T-helper 17 cell (primary cell): Measurements from ENCODE around the gene SLC6A13. TPM values are rescaled to one million over a fixed set of nuclear protein-coding genes. Genes with fewer than 3 reads are reported as not detected.
"Not testable (repeated sequence)": the region's sequence is repeated elsewhere in the genome, so short reads cannot be mapped to it uniquely, and the experiment has no call there.

ENCODE experiments used
- ATAC-seq: fragments of 150-1000 bp; cut with Tn5 transposase; 2 replicates; pipeline ENCODE4 v1.10.0; 2021; ENCODE audit warnings: mild to moderate bottlenecking, moderate library complexity
- DNase-seq, 3 donors: peaks; one replicate each; pipeline versions ENCODE4 v3.0.0 to v3.0.0-alpha.2; 2020 to 2021
- H3K9me3 ChIP-seq: one replicate; pipeline ENCODE4 v1.7.0; 2013; ENCODE audit warnings: low read length, mild to moderate bottlenecking; ENCODE audit not compliant: control insufficient read depth, poor library complexity, severe bottlenecking
- H3K27ac Mint-ChIP-seq: one replicate; pipeline ENCODE4 v1.8.0; 2022; ENCODE audit warnings: mild to moderate bottlenecking, moderate library complexity, mixed read lengths
- H3K27me3 Mint-ChIP-seq: one replicate; pipeline ENCODE4 v1.8.0; 2022; ENCODE audit warnings: mixed read lengths
- H3K36me3 Mint-ChIP-seq: one replicate; pipeline ENCODE4 v1.8.0; 2022; ENCODE audit warnings: low read depth, mixed read lengths
- H3K4me1 Mint-ChIP-seq: one replicate; pipeline ENCODE4 v1.8.0; 2022; ENCODE audit warnings: mild to moderate bottlenecking, mixed read lengths
- H3K4me3 Mint-ChIP-seq: one replicate; pipeline ENCODE4 v1.8.0; 2022; ENCODE audit warnings: mild to moderate bottlenecking, moderate library complexity, mixed read lengths
- total RNA-seq, 4 donors: library from RNA in 2 of 4; stranded (reverse) in 2 of 4; gene quantifications; one replicate each; pipeline ENCODE4 v1.2.3 and lab custom pipeline; 2022 to 2026

SLC6A13 gene
- total RNA-seq, 2 donors from 2014 or later, result 0.26 to 0.72 TPM

- no peaks in the 10 kb centered on the region for H3K9me3 ChIP-seq
- Mint-ChIP-seq H3K4me3 (no peak overlapping the region), H3K4me1 (peaks cover 3% of the 10 kb centered on the region), H3K36me3 (peaks cover 2% of the 10 kb centered on the region), H3K27ac (no peak overlapping the region), H3K27me3 (peaks cover 26% of the 10 kb centered on the region)
- ATAC-seq (no peak), DNase-seq (no peak)
These were observed 24.5 kb downstream of the SLC6A13 start for GRCh38 chr12:238116-238515.

GRCh38 chr12:237026-237815 lies 25.4 kb downstream of the SLC6A13 start:
- Mint-ChIP-seq H3K4me3 (no peak overlapping the region), H3K36me3 (peaks cover 2% of the 10 kb centered on the region), H3K27me3 (peaks cover 28% of the 10 kb centered on the region), H3K27ac (no peak overlapping the region), H3K4me1 (no peaks in the 10 kb centered on the region)
- no peaks in the 10 kb centered on the region for H3K9me3 ChIP-seq
- no peak for DNase-seq
- no peak for ATAC-seq

- H3K4me1 Mint-ChIP-seq, result no peaks in the 10 kb centered on the region
- H3K27ac Mint-ChIP-seq, result no peak overlapping the region
- DNase-seq, result no peak
- H3K27me3 Mint-ChIP-seq, result peaks cover 26% of the 10 kb centered on the region
- peaks cover 2% of the 10 kb centered on the region for H3K36me3 Mint-ChIP-seq
- ATAC-seq, result no peak
- no peaks in the 10 kb centered on the region for H3K9me3 ChIP-seq
- H3K4me3 Mint-ChIP-seq, result no peak overlapping the region
These were observed 26.2 kb downstream of the SLC6A13 start for GRCh38 chr12:236445-236844.

- DNase-seq, ATAC-seq, H3K27ac Mint-ChIP-seq, H3K4me3 Mint-ChIP-seq, H3K36me3 Mint-ChIP-seq, H3K4me1 Mint-ChIP-seq, H3K9me3 ChIP-seq: not testable (repeated sequence)
- peaks cover 28% of the 10 kb centered on the region for H3K27me3 Mint-ChIP-seq
These were observed 26.7 kb downstream of the SLC6A13 start for GRCh38 chr12:235967-236366.

- H3K4me1 Mint-ChIP-seq, result no peaks in the 10 kb centered on the region
- DNase-seq (no peak), ATAC-seq (no peak)
- no peak overlapping the region for H3K4me3 Mint-ChIP-seq
- H3K36me3 Mint-ChIP-seq, result peaks cover 2% of the 10 kb centered on the region
- H3K27ac Mint-ChIP-seq, result no peak overlapping the region
- no peaks in the 10 kb centered on the region for H3K9me3 ChIP-seq
- H3K27me3 Mint-ChIP-seq, result peaks cover 34% of the 10 kb centered on the region
These were observed 27.7 kb downstream of the SLC6A13 start for GRCh38 chr12:234891-235415.

GRCh38 chr12:234019-234418 lies 28.6 kb downstream of the SLC6A13 start:
- H3K27ac Mint-ChIP-seq, result no peak overlapping the region
- no peaks in the 10 kb centered on the region for H3K36me3 Mint-ChIP-seq
- no peaks in the 10 kb centered on the region for H3K4me1 Mint-ChIP-seq
- H3K27me3 Mint-ChIP-seq, result peaks cover 36% of the 10 kb centered on the region
- no peak for DNase-seq
- no peak for ATAC-seq
- H3K9me3 ChIP-seq, result no peaks in the 10 kb centered on the region
- no peak overlapping the region for H3K4me3 Mint-ChIP-seq

- DNase-seq, result no peak
- Mint-ChIP-seq H3K4me3 (no peak overlapping the region), H3K27me3 (peaks cover 36% of the 10 kb centered on the region), H3K4me1 (peaks cover 1% of the 10 kb centered on the region), H3K36me3 (peaks cover under 1% of the 10 kb centered on the region), H3K27ac (no peak overlapping the region)
- no peak for ATAC-seq
- no peaks in the 10 kb centered on the region for H3K9me3 ChIP-seq
These were observed 29.0 kb downstream of the SLC6A13 start for GRCh38 chr12:233615-233968.

- no peak for DNase-seq
- no peaks in the 10 kb centered on the region for H3K9me3 ChIP-seq
- no peak overlapping the region for H3K27ac Mint-ChIP-seq
- no peak overlapping the region for H3K4me3 Mint-ChIP-seq
- peaks cover 2% of the 10 kb centered on the region for H3K36me3 Mint-ChIP-seq
- peaks cover 2% of the 10 kb centered on the region for H3K4me1 Mint-ChIP-seq
- ATAC-seq, result no peak
- peaks cover 42% of the 10 kb centered on the region for H3K27me3 Mint-ChIP-seq
These were observed 29.7 kb downstream of the SLC6A13 start for GRCh38 chr12:232731-233614.

- no peak for DNase-seq
- H3K27ac Mint-ChIP-seq, result no peak overlapping the region
- H3K4me1 Mint-ChIP-seq, result peaks cover 2% of the 10 kb centered on the region
- no peak overlapping the region for H3K4me3 Mint-ChIP-seq
- ATAC-seq, result no peak
- no peaks in the 10 kb centered on the region for H3K9me3 ChIP-seq
- H3K27me3 Mint-ChIP-seq, result peaks cover 58% of the 10 kb centered on the region
- H3K36me3 Mint-ChIP-seq, result peaks cover 2% of the 10 kb centered on the region
These were observed 31.5 kb downstream of the SLC6A13 start for GRCh38 chr12:230925-231671.

- H3K27me3 Mint-ChIP-seq, result peaks cover 58% of the 10 kb centered on the region
- DNase-seq, result no peak
- H3K36me3 Mint-ChIP-seq, result peaks cover 2% of the 10 kb centered on the region
- H3K4me1 Mint-ChIP-seq, result peaks cover 2% of the 10 kb centered on the region
- H3K9me3 ChIP-seq, result no peaks in the 10 kb centered on the region
- H3K4me3 Mint-ChIP-seq, result no peak overlapping the region
- no peak for ATAC-seq
- no peak overlapping the region for H3K27ac Mint-ChIP-seq
These were observed 33.0 kb downstream of the SLC6A13 start for GRCh38 chr12:229441-230191.

- Mint-ChIP-seq H3K27ac (no peak overlapping the region), H3K36me3 (peaks cover 2% of the 10 kb centered on the region), H3K4me1 (peaks cover 2% of the 10 kb centered on the region), H3K27me3 (peaks cover 58% of the 10 kb centered on the region), H3K4me3 (no peak overlapping the region)
- DNase-seq, result no peak
- no peak for ATAC-seq
- H3K9me3 ChIP-seq, result no peaks in the 10 kb centered on the region
These were observed 33.8 kb downstream of the SLC6A13 start for GRCh38 chr12:228846-229200.

GRCh38 chr12:227923-228845 lies 34.5 kb downstream of the SLC6A13 start:
- Mint-ChIP-seq H3K27me3 (peaks cover 58% of the 10 kb centered on the region), H3K4me1 (peaks cover 2% of the 10 kb centered on the region), H3K27ac (no peak overlapping the region), H3K4me3 (no peak overlapping the region), H3K36me3 (peaks cover 2% of the 10 kb centered on the region)
- ATAC-seq (no peak), DNase-seq (no peak)
- H3K9me3 ChIP-seq, result no peaks in the 10 kb centered on the region
